Measurements from ENCODE around the gene CACNA1C.

CACNA1C gene

DNA sequence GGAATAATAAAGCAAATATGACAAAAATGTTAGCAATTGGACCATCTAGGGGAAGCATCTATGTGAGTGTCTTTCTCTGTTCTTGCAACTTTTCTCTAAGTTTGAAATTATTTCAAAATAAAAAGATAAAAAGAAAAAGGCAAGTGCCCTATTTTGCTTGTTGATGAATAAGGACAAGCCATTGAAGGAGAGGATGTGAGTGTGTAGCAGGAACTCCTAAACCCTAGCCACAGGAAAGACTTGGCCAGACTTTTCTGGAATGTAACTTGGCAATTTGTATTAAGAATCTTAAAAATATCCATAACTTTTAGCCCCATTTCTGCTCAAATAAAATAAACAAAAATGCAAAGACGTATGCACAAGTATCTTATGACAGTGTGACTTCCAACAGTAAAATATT, 279.4 kb downstream of the CACNA1C start:
- in situ Hi-C loops (cut with HindIII; ENCODE audit: low sequenced_read_pairs), result no loop called here

DNA sequence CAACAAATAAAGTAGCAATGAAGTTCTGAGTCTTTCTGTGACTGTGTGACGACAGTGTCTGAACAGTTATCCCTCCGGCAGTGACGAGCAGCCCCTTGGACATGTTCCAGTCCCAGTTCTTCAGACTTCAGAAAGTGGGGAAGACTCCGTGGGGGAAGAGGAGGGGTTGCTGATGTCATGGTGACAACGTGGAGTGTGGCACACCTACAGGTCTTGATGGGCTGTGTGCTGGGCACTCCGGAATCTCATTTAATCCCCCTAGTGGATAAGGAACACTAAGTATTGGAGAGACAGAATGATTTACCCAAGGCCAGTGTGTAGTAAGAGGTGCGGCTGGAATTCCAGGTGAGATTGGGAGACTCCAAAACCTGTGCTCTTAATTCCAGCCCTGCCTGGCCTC, 280.2 kb downstream of the CACNA1C start:
- in situ Hi-C loops (cut with HindIII; ENCODE audit: low sequenced_read_pairs), result no loop called here

DNA sequence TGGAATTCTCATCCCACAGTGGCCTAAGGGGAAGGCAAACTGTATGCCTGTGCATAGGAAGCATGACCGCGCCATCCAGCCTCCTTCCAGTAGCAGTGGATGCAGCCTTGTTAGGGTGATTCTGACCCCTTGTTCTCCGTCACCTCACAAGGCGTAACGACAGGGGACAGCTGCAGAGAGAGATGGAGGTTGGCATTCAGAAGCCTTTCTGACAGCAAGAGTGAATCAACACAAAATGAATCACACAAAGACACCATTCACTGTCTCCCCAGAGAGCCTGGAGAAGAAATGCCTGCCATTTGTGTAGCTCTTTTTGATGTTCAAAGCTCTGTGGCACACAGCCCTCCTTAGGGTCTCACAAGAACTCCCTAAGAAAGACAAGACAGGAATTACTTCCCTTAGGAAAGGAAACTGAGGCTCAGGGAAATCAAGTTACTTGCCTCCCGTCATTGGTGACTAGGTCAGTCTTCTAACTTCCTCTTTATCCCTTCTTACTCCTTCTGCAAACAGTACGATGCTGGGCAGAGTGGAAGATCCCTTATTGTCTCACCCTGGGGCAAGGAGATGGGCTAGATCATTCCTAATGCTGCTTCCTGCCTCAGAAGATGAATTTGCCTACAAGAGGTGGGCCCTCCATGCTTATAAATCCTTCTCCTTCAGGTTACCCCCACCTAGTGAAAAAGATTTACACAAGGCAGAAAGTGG, 280.9 kb downstream of the CACNA1C start:
- in situ Hi-C loops (cut with HindIII; ENCODE audit: low sequenced_read_pairs), result no loop called here

DNA sequence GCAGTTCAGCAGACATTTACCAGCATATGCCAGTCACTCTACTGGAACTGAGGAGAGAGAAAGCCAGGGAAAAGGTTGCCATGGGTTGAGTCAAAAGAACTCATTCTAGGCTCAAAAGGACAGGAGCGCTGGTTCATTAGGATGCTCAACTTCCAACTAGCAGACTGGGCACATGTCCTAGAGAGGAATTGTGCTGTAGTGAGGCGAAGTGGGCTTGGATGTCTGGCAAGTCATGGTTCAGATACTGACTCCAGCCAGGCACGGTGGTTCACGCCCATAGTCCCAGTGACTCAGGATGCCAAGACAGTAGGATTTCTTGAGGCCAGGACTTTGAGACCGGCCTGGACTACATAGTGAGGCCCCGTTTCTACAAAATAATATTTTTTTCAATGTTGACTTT, 281.5 kb downstream of the CACNA1C start:
- in situ Hi-C loops (cut with HindIII; ENCODE audit: low sequenced_read_pairs), result no loop called here

DNA sequence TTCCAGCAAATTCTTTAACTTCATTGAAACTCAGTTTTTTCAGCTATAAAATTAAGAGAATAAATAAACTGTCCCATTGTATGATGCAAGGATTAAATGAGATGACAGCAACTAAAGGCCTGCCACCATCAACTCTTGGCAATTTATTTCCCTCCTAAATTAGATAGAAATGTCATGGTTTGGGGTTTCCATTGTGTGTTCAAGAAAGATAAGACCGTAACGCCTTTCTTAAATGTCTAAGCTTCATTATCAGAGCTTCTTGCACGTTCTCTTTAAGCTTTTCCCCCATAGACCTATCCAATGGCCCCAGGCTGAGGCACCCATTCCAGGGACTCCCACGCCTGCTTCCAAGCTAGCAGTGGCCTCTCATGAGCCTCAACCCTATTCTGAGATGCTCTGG, 281.9 kb downstream of the CACNA1C start:
- in situ Hi-C loops (cut with HindIII; ENCODE audit: low sequenced_read_pairs), result no loop called here

DNA sequence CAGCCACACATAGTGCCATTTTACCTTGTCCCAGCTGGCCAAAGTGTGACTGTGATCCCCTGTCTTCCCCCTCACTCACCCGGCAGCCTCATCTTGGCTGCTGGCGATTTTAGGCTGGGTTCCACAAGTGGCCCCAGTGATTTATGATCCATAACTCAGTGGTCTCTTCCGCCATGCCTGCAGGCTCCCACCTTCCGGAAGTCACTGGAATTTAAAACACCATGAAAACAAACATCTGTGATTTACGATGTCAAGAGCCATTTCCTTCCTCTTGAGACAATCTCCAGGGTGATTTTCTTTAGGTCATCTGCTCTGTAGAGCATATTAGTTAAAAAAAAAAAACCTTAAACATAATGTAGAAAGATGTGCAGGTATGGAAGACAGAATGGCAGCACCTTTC, 282.3 kb downstream of the CACNA1C start:
- in situ Hi-C loops (cut with HindIII; ENCODE audit: low sequenced_read_pairs), result no loop called here

DNA sequence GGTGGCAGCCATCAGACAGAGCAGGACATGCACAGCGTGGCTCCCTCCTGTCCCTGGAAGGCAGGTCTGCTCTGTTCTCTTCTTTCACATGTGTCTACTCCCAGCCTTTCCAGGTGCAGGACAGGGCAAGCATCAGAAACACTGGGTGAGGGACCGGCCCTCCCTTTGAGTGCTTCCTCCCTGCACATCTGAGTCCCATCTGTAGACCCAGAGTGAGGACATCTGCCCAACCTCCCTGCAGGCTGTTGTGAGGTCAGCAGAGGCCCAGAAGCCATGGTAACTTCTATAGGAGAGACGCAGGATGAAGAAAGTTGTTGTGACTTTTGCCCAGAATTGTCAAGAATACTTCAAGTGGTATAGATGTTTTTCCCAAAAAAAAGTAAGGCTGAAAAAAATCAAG, 282.7 kb downstream of the CACNA1C start:
- in situ Hi-C loops (cut with HindIII; ENCODE audit: low sequenced_read_pairs), result no loop called here

DNA sequence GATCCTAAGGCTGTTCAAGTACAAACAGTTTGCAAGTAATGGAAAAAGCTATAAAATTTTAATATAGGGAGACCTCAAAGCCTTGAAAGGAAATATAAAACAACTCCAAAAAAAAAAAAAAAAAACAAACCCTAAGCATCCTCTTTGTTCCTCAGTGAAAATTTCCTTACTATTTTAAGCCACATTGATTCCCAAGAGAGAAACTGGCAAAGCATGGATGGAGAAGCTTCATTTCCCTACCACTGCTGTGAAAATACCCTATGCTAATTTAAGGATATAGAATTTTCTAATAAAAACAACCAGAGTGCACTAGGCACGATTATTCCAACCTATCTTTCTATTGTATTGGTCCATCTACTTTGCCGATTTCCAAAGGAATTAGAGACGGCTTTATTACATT, 283.1 kb downstream of the CACNA1C start:
- in situ Hi-C loops (cut with HindIII; ENCODE audit: low sequenced_read_pairs), result no loop called here

DNA sequence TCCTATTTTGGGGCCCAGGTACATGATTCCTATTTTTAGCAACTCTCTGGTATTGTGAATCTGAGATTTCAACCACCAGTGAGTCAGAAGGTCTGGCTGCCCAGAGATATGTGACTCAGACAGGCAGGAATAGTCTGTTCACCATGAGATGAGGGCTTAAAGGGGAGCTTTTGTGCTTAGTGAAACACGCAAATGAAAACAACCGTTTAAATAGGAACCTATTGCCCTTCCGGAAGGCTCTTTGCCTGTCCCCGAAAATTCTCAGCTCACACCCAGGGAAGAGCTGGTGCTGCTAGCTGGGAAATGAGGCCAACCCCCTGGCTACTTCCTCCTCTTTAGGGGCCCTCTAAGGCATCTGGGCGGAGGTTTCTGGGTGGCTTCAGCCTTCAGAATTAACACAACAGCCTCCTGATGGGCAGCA, 283.6 kb downstream of the CACNA1C start:
- in situ Hi-C loops (cut with HindIII; ENCODE audit: low sequenced_read_pairs), result no loop called here

DNA sequence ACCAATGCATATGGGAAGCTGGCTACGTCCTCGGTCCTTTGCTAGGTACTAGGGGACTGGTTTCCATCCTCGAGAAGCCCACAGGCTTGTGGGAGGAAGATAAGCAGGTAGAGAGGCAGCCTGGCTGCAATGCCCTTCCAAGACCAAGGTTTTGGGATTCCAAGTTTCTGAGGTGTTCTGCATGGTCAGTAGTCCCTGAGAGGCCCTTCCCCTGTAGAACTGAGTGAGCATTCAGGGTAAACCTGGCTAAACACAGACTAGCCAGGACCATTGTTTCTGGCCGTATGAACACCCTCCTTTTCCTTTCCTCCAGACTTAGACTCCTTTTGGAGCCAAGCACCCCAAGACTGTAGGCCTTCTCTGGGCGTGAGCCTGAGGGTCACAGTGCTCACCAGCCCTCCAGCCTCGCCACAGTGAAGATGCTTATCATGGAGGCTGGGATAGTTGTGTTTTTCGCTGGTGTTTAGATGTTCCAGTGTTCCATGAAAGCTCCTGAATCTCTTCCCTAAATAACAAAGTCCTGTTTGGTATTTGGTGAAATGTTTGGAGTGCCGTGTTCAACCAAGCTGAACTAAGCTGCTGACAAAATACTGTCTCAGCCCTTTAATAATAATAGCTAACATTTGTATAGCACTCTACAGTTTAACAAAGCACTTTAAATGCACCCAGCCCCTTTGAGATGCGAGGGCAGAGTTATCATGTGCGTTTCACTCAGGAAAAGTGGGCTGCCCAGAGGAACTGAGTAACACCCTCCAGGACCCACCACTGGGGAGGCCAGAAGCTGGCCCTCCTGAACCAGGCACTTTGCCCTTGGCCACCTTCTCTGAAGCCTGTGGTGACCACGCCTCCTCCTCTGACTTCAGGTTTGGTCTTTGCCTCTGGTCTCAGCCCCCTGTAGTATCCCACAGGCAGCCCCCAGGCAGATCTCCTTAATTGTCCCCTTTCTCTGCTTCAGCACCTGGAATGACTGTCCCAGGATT, 284.5 kb downstream of the CACNA1C start:
- in situ Hi-C loops (cut with HindIII; ENCODE audit: low sequenced_read_pairs), result no loop called here

DNA sequence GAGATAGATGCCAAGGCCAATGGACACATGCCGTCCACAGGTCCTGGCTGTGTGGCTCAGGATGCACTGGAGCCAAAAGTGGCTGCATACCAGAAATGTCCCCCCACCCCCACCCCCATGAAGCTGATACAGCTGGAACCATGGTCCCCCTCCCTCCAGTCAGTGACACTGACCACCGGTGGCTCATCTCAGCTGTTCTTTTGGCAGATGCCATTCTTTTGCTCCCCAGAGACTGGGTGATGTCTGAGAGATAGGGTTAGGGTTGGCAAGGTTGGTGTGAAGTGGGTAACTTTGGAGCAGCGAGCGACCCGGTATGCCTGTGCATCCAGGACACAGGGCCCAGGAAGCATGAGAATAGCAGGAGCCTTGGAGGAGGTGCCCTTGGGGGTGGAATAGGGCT, 285.6 kb downstream of the CACNA1C start:
- in situ Hi-C loops (cut with HindIII; ENCODE audit: low sequenced_read_pairs), result no loop called here

DNA sequence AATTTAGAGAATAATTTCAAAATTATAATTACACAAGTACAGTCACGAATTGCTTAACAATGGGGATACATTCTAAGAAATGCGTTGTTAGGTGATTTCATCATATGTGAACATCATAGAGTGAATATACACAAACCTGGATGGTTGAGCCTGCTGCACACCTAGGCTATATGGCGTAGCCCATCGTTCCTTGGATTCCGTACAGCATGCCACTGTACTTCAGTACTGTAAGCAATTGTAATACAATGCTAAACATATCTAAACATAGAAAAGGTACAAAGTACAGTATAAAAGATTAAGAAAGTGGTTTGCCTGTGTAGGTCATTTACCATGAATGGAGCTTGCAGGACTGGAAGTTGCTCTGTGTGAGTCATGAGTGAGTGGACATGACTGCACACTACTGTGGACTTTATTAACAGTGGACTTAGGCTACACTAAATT, 286.2 kb downstream of the CACNA1C start:
- in situ Hi-C loops (cut with HindIII; ENCODE audit: low sequenced_read_pairs), result no loop called here

DNA sequence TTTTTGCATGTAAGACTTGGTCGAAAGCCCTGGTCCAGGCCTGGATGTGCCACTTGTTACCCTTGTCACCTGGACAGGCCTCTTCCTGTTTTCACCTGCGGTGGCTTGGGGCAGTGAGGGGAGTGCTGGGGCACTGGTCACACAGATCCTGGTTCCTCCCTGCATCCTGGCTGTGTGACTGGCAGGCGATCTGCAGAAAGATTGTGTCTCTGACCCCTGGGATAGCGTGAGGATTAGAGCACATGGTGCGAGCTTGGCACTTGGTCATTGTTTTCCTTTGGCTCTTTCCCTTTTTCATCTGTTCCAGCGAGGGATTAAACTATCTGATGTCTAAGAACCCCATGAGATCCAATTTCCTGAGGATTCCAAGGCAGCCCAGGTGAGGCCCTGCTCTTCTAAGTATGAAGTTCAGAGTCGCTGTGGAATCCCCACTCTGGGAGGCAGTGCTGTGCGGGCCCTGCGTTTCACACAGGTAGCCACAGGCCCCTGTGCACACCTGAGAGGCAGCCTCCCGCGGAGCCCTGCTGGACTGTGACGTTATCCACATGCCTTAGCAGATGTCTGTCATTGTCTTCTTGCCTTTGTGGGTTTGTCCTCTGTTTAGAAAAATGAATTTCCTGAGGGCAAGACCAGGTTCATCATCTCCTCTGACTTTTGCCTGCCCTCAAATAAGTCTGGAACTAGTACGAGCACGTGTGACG, 288.4 kb downstream of the CACNA1C start:
- in situ Hi-C loops (cut with HindIII; ENCODE audit: low sequenced_read_pairs), result no loop called here

DNA sequence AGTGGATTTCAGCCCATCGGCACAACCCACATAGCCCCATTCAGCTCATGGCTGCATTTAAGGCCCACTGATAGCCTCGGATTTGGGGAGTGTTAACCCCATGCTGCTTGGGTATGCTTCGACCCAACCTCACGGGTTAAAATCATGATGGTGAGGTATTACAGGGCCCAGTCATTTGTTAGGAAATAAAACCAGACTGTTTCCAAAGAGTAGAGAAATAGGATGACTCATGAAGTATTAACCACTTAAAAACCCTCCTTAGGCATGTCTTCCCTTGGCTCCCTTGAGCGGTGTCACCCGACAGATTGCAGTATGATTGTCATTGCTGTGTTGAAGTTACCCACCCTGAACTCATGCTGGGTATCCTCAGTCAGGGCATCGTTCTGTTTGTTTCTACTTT, 289.1 kb downstream of the CACNA1C start:
- in situ Hi-C loops (cut with HindIII; ENCODE audit: low sequenced_read_pairs), result no loop called here

DNA sequence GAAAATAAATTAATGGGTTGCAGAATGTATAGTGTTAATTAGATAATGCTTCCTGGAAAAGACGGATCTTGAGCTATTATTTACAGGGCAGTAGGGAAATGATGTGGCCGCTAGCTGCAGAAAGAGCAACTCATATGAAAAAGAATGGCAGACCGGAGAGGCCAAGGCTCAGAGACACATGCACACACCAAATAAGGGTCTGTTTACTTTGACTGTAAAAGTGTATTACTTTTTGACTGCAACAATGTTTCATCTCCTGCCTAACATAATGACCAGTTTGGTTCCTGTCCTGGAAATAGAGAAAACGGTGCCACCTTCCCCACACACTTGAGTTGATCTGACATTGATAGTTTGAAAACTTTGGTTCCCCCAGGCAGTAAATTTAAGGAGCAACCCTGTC, 290.9 kb downstream of the CACNA1C start:
- in situ Hi-C loops (cut with HindIII; ENCODE audit: low sequenced_read_pairs), result no loop called here

DNA sequence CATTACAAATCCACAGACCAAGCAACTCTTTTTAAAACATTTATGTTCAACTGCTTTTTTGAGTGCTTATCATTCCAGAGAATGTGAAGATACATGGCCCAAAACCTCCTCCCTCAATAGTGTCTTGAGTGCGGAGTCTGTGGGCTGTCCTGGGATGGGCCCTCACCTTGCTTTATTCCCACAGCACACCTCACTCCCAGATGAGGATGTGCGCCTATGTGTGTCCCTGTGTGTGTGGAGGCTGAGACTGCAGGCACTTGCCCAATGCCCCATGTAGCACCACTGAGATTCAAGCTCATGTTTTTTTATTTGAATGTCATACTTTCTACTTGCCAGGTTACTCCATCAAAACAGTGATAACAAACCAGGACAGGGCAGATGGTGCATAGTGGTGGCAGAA, 291.7 kb downstream of the CACNA1C start:
- in situ Hi-C loops (cut with HindIII; ENCODE audit: low sequenced_read_pairs), result no loop called here

DNA sequence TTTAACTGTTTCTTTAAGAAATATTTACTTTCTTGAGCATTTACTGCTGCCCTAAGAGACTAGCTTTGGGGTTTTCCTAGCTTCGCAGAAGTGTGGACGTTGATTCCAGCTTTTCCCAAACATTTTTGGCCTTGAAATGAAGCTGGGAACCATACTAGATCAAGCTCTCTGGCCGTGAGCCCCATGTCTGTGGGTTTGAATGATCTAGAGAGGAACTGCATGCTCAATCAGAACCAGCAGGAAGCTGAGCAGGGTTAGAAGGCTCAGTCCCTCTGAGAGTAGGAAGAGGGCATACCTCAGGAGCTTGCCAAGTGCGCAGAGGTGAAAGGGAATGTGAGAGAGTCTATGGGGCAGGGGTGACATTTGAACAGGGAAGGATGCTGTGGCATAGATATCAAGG, 292.1 kb downstream of the CACNA1C start:
- in situ Hi-C loops (cut with HindIII; ENCODE audit: low sequenced_read_pairs), result no loop called here

DNA sequence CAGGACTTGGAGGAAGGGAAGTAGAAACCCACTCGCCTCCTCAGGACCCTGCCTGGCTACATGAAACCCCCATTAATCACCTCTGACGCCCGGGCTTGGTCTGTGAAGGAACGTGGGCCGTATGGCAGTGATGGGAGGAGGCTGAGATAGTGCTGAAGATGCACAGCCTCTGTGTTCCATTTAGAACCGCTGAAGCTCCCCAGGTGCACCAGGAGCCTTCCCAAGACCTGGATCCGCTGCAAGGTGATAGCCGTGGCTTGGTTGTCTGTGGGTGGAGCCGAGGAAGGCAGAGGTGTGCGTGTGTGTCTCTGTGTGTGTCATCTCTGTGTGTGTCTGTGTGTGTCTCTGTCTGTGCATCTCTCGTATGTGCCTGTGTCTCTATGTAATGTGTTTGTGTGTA, 293.1 kb downstream of the CACNA1C start:
- in situ Hi-C loops (cut with HindIII; ENCODE audit: low sequenced_read_pairs), result no loop called here

DNA sequence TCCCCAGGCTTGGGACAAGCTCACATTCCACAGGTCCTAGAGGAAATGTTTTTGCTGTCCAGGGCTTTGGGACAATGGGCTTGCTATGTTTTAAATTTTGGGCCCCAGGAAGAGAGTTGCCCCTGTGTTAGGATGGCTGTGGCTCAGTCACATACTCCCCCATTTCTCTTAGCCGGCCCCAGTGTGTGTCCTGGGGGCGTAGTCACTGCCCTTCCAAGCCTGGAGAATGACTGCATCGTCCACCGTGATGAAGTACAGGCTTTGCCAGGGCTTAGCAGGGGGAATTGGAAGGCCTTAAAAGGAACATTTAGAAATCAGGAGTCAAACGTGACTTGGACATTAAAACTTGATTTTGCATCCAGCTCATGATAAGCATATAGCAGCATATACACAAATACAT, 293.6 kb downstream of the CACNA1C start:
- in situ Hi-C loops (cut with HindIII; ENCODE audit: low sequenced_read_pairs), result no loop called here

DNA sequence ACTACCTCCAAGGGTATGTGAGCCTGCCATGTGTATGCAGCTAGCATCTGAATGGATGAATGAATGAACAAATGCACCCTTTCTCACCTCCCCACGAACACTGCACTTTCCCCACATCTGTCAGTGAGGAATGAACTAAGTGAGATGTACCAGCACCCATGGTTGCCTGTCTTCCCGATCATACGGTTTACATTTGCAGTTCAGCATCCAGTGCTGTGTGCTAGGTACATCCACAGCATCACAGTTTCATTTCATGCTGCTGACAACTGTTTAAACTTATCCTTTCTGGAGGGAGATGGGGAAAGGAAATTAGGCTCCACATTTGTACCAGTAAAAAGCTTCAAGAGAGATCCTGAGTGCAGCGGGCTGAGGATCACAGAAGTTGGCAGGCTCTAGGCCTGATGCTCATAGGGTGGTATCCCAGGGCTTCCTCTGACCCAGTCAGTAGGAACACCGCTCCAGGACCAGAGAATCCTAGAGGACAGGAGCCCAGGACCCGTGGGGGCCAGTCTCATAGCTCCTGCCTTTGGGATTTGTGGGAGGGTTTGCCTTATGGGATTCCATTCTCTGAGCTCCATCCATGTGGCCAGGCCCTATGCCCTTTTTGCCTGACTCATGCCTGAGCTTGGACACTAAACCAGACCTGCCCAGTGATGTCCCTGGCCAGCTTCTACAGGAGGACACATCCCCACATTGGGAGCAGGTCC, 294.5 kb downstream of the CACNA1C start:
- in situ Hi-C loops (cut with HindIII; ENCODE audit: low sequenced_read_pairs), result no loop called here
